Ecto neural progenitor cell (in vitro differentiated cells): ENCODE measurements around the gene PITPNC1.
"Not testable (repeated sequence)": the region's sequence is repeated elsewhere in the genome, so short reads cannot be mapped to it uniquely, and the experiment has no call there.

ENCODE experiments used
- DNase-seq: peaks from one replicate; pipeline ENCODE4 v3.0.0-alpha.2; 2018; ENCODE audit warnings: low spot score

The PITPNC1 gene

GRCh38 chr17:67401106-67401505, 24.0 kb downstream of the PITPNC1 start:
- no peak for DNase-seq

GRCh38 chr17:67401598-67402504, 24.8 kb downstream of the PITPNC1 start:
- DNase-seq = no peak

DNA sequence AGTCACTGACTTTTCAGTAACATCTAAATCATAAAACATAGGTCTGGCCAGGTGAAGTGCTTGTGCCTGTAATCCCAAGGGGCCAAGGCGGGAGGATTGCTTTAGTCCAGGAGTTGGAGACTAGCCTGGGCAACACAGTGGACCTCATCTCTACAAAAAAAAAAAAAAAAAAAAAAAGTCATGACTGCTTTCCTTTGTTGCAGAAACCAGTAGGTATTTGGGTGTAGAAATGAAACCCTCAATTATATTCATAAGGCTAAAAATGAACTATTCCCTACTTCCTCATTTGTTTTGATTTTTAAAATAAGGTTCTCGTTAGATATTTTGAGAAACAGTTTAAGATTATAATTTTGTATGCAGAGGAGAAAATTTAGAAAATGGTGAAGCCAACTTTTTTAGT, 26.0 kb downstream of the PITPNC1 start:
- DNase-seq = no peak

GRCh38 chr17:67403483-67403882, 26.4 kb downstream of the PITPNC1 start:
- DNase-seq = no peak

GRCh38 chr17:67408455-67408830, 31.4 kb downstream of the PITPNC1 start:
- not testable (repeated sequence) for DNase-seq

- no peak for DNase-seq
These were observed 34.3 kb downstream of the PITPNC1 start for GRCh38 chr17:67411397-67411796.

- DNase-seq = no peak
These were observed 35.0 kb downstream of the PITPNC1 start for GRCh38 chr17:67412032-67412431.

GRCh38 chr17:67412941-67413340, 35.9 kb downstream of the PITPNC1 start:
- DNase-seq = no peak

GRCh38 chr17:67413388-67413787, 36.3 kb downstream of the PITPNC1 start:
- no peak for DNase-seq

- DNase-seq = no peak
These were observed 37.0 kb downstream of the PITPNC1 start for GRCh38 chr17:67414130-67414529.

GRCh38 chr17:67414559-67414958, 37.5 kb downstream of the PITPNC1 start:
- DNase-seq = no peak

GRCh38 chr17:67415291-67415690, 38.2 kb downstream of the PITPNC1 start:
- DNase-seq = no peak

- no peak for DNase-seq
These were observed 40.4 kb downstream of the PITPNC1 start for GRCh38 chr17:67417507-67417906.

DNA sequence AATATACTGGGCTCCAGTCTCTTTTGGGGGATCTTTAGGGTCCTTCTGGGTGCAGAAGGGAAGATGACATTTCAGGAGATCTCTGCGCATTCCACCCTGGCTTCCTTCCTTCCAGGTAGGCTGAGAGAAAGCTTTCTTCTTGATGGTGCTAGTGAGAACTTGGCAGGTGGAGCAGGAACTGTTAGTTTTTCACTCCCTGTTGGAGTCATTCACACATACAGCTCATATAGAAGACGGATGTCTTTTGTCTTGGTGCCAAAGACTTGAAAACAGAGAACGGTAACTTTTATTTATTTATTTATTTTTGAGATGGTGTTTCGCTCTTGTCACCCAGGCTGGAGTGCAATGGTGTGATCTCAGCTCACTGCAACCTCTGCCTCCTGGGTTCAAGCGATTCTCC, 43.9 kb downstream of the PITPNC1 start:
- DNase-seq = no peak

DNA sequence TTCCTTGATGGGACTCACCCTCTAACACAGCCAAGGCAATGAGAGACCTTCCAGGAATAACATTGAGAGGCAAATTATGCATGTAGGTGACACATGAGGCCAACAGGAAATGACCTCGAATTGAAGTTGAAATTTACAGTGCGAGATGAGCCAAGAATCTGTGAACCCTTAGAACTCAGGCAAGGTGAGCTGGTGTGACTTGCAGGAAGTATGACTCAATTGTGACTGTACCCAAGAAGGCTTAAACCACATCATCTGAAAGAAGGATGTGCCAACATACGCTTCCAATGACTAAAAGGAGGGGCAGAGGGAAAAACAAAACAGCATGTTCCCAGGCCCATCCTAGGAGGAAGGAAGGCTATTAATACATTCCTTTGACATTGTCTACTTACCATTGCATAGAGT, 44.8 kb downstream of the PITPNC1 start:
- no peak for DNase-seq

DNA sequence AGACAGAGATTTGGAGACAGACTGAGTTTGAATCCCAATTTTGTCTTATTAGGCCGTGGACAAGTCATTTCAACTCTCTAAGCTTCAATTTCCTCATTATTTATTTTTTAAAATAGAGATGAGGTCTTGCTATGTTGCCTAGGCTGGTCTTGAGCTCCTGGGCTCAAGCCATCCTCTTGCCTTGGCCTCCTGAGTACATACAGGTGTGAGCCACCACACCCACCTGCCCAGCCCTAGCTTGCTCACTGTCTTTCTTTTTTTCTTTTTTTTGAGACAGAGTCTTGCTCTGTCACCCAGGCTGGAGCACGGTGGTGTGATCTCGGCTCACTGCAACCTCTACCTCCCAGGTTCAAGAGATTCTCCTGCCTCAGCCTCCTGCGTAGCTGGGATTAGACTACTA, 45.2 kb downstream of the PITPNC1 start:
- not testable (repeated sequence) for DNase-seq

DNA sequence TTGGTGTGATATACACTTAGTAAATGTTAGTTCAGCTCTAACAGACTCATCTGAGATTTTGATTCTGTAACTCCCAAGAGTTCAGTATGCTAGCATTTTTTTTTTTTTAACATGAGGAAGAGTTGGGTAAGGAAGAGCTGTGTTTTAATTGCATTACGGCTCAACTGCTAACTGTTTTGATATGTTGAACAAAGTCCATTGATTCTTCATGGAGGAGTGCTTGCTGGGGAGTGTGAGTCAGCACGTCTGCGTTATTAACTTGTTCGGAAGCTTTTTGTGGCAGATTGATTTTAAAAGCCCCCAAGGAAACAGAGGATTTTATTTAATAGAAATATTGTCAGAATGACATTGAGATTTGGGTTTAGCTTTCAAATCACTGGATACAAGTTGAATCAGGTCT, 45.8 kb downstream of the PITPNC1 start:
- no peak for DNase-seq

DNA sequence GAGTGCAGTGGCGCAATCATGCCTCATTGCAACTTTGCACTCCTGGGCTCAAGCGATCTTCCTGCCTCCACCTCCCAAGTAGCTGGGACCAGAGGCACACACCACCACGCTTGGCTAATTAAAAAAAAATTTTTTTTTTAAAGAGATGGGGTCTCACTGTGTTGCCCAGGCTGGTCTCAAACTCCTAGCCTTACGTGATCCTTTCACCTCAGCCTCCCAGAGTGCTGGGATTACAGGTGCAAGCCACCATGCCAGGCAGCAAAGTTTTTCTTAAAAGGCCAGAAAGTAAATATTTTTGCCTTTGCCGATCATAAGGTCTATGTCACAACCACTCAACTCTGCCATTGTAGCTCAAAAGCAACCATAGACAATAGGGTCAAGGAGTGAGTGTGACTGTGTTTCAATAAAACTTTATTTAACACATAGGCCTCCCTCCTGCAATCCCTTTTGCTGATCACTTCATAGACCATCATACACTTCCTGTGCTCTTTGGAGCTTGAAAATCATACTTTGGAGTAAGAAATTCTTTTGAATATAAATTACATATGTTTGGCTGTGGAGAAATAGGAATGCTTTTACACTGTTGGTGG, 48.6 kb downstream of the PITPNC1 start:
- no peak for DNase-seq

GRCh38 chr17:67427424-67427823, 50.3 kb downstream of the PITPNC1 start:
- no peak for DNase-seq

DNA sequence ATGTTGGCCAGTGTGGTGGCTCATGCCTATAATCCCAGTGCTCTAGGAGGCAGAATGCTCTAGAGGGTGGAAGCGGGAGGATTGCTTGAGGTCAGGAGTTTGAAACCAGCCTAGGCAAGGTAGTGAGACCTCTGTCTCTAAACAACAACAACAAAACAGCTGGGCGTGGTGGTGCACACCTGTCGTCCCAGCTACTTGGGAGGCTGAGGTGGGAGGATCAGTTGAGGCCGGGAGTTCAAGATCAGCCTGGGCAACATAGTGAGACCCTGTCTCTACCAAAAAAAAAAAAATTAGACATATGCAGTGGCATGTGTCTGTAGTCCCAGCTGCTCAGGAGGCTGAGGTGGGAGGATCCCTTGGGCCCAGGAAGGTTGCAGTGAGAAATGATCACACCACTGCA, 53.4 kb downstream of the PITPNC1 start:
- DNase-seq = not testable (repeated sequence)

- no peak for DNase-seq
These were observed 54.4 kb downstream of the PITPNC1 start for GRCh38 chr17:67431249-67432015.

DNA sequence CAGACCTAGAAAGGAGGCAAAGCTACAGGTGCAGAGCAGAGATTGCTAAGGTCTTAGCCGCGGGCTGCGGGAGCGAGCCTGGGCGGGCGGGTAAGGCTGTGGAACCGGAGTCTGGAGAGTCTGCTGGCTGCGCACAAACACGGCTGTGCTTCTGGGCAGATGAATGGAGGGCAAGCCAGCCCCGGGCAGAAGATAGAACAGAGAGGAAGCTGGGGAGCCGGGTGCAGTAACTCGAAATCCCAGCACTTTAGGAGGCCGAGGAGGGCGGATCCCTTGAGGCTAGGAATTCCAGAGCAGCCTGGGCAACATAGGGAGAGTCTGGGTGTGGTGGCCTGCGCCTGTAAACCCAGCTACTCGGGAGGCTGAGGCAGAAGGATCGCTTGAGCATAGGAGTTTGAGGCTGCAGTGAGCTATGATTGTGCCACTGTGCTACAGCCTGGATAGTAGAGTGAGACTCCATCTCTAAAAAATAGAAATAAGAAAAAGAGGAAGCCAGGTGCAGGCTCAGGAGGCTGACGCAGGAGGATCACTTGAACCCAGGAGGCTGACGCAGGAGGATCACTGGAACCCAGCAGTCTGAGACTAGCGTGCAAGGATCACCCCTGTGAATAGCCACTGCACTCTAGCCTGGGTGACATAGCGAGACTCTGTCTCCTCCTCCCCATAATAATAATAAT, 56.3 kb downstream of the PITPNC1 start:
- no peak for DNase-seq
